Stomach (tissue), 9 donors: ENCODE measurements around the gene HYCC1. TPM values are rescaled to one million over a fixed set of nuclear protein-coding genes. Genes with fewer than 3 reads are reported as not detected.

Source experiments
- DNase-seq, 2 donors: peaks; one replicate each; pipeline versions ENCODE4 v3.0.0 to v3.0.0-alpha.2; 2013 to 2019
- H3K27ac ChIP-seq, 5 donors: fragments of 200-600 bp in 4 of 5; sonication (generic) in 4 of 5; one replicate each; pipeline ENCODE4 v1.5.1; 2013 to 2019; ENCODE audit warnings: mild to moderate bottlenecking in 1 of 5, moderate library complexity in 1 of 5
- H3K27me3 ChIP-seq, 3 donors: fragments of 200-600 bp; sonication (generic); one replicate each; pipeline ENCODE4 v1.5.1; 2017 to 2019; ENCODE audit warnings: mixed run types in 1 of 3
- H3K36me3 ChIP-seq, 4 donors: fragments of 200-600 bp; sonication (generic); 1 replicate in 3 of 4; 2 replicates in 1 of 4; pipeline ENCODE4 v1.5.1; 2016 to 2019
- H3K4me1 ChIP-seq, 4 donors: fragments of 200-600 bp; sonication (generic); one replicate each; pipeline ENCODE4 v1.5.1; 2016 to 2019
- H3K4me3 ChIP-seq, 4 donors: fragments of 200-600 bp; sonication (generic) in 3 of 4; one replicate each; pipeline ENCODE4 v1.5.1; 2016 to 2019; ENCODE audit warnings: mild to moderate bottlenecking in 1 of 4
- H3K9me3 ChIP-seq, 4 donors: fragments of 200-600 bp; sonication (generic); one replicate each; pipeline ENCODE4 v1.5.1; 2016 to 2019
- CTCF ChIP-seq, 7 experiments: fragments of 450-650 bp in 4 of 7; fragments of 200-600 bp in 3 of 7; sonication (generic) in 3 of 7; IDR thresholded peaks; one replicate each; pipeline ENCODE4 v1.5.1; 2016 to 2019; ENCODE audit warnings: antibody characterized with exemption in 7 of 7, control low read depth in 2 of 7, mild to moderate bottlenecking in 1 of 7
- EP300 ChIP-seq: sonication (generic); formaldehyde crosslinking; IDR thresholded peaks from one replicate; pipeline ENCODE4 v1.6.1; 2017; ENCODE audit warnings: antibody characterized with exemption
- POLR2A ChIP-seq, 4 donors: fragments of 450-650 bp; IDR thresholded peaks; one replicate each; pipeline ENCODE4 v1.6.1; 2016; ENCODE audit warnings: antibody characterized with exemption in 4 of 4, control low read depth in 2 of 4, mild to moderate bottlenecking in 1 of 4, moderate library complexity in 1 of 4
- POLR2AphosphoS5 ChIP-seq, 3 donors: sonication (generic); formaldehyde crosslinking; IDR thresholded peaks; one replicate each; pipeline ENCODE4 v1.6.1; 2016; ENCODE audit warnings: antibody characterized with exemption in 3 of 3
- WGBS, 5 donors: extraction: QIAGEN DNeasy Blood & Tissue Kit in 3 of 5; methylation state at CpG; one replicate each; pipeline versions ENCODE4 v1.1.5 to v1.1.7; 2013 to 2018; 5-methylcytosine and 5-hydroxymethylcytosine counted together
- intact Hi-C: fragments of 100-400 bp; cut with DNase I; formaldehyde crosslinking; loops from one replicate; pipeline ENCODE4 v1.15.1; 2023; ENCODE audit warnings: low total_unique reads
- polyA plus RNA-seq, 3 donors: library from polyadenylated mRNA; stranded (reverse); fragments of 200-250 nt; gene quantifications; one replicate each; pipeline ENCODE4 v1.2.3, GENCODE V29; 2013
- total RNA-seq, 5 donors: library from RNA; depleted of rRNA; stranded (reverse); fragments of >200 nt; gene quantifications; one replicate each; pipeline versions ENCODE4 v1.1.0 to v1.2.3, GENCODE V29; 2014 to 2016
- donor health status: healthy with polysubstance abuse.
- donor health status: Bipolar disorder and iron deficiency.
- donor health status: healthy.

Gene HYCC1
- total and polyA plus RNA-seq, 8 donors, result 0.58 to 32.9 (median 4.1) TPM

DNA sequence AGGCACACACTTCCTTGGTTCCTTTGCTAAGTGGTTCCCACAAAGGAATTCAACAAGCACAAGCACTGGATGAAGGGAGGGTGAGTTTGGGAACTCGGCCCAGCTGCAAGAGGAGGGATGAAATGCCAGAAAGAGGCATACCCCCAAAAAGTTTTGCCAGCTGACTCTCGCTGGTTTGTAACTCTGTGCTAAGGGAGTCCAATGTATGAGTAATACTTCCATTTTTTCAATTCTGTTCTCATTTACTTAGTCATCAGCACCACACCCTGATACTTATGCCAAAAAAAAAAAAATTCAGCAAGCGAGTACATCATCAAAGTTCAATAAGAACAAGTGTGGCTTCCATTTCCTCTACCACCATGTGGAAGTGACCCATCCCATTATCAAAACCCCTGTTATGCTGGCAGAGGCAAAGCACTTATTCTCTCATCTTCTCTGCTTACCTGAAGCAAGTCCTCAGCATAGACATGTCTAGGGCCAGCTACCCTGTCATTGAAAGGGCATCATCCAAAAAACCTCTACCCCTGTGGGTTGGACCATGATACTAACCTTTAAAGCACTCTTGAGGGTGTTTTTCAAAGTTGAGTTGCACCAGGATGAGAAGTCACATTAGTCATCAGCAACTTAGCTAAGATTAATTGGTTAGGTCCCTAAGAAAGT, 6.9 kb upstream of the HYCC1 start:
- no peaks in the 10 kb centered on the region for H3K27me3 ChIP-seq
- H3K27ac ChIP-seq, result peak overlapping the region in 1 of 5 donors; percentile 43
- no peak for DNase-seq
- WGBS, 5 donors, result 38 to 57% (median 52%) methylated on average over 3 of the region's 3 CpGs
- H3K36me3 ChIP-seq, result no peaks in the 10 kb centered on the region
- H3K4me3 ChIP-seq, result no peak overlapping the region
- peaks cover 0 to 5% (median 0%) of the 10 kb centered on the region in 4 donors for H3K4me1 ChIP-seq
- H3K9me3 ChIP-seq, result no peaks in the 10 kb centered on the region
- no peak for TF ChIP-seq POLR2A (IDR thresholded peaks at IDR 0.05)
- TF ChIP-seq POLR2AphosphoS5 (IDR thresholded peaks at IDR 0.05), result no peak
- TF ChIP-seq CTCF (IDR thresholded peaks at IDR 0.05), result no peak
- TF ChIP-seq EP300, result no peak
- intact Hi-C loops, result no loop called here

DNA sequence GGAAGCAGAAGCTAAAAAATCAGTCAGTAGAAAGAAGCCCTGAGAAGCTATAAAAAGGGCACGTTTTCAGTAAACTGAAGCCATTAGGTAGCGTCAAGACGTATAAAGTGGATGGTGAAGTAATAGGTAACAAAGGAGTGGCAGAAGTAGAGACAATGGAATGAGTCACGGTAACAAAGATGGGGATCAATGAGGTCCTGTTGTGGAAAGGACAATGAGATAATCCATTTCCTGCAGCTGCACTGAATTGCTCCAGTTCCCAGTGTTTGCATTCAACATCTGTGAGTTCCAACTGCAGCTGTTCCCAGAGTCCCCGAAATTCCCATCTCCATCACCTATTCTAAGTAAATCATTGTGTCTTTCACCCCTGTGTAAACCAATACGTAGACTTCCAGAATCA, 4.8 kb upstream of the HYCC1 start:
- TF ChIP-seq POLR2A (IDR thresholded peaks at IDR 0.05) (no peak), EP300 (no peak), CTCF (IDR thresholded peaks at IDR 0.05) (no peak), POLR2AphosphoS5 (IDR thresholded peaks at IDR 0.05) (no peak)

DNA sequence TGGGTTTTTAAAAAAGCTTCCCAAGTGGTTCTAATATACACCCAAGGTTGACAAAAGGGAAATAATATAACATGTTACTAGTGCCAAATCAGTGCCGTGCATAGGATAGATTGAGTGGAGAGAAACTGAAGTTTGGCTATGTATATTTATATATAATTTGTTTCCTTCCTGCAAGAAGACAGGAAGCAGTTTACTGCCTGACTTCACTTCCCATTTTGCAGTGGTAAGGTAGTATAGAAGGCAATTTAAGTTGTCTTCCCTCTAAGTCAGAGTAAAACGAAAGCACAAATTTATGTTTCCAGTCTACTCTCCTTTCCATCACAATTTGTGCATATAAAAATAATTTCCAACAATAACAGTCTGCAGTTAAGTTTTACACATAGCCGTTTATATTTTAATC, 3.4 kb upstream of the HYCC1 start:
- Histone ChIP-seq H3K4me3 (no peak overlapping the region), H3K9me3 (no peaks in the 10 kb centered on the region), H3K27ac (no peak overlapping the region), H3K36me3 (no peaks in the 10 kb centered on the region), H3K27me3 (peaks cover 0 to 3% (median 0%) of the 10 kb centered on the region in 3 donors), H3K4me1 (peaks cover 7 to 16% (median 12%) of the 10 kb centered on the region in 4 donors)
- DNase-seq, result no peak
- no peak for TF ChIP-seq CTCF (IDR thresholded peaks at IDR 0.05)
- no peak for TF ChIP-seq POLR2AphosphoS5 (IDR thresholded peaks at IDR 0.05)
- TF ChIP-seq EP300, result no peak
- no peak for TF ChIP-seq POLR2A (IDR thresholded peaks at IDR 0.05)
- intact Hi-C loops, result no loop called here
- WGBS, 5 donors, result 44 to 69% (median 56%) methylated on average over 3 of the region's 3 CpGs

More for the DNA sequence above, 4.8 kb upstream of the HYCC1 start:
- no peaks in the 10 kb centered on the region for H3K27me3 ChIP-seq
- WGBS, 5 donors, result 59 to 79% (median 68%) methylated on average over 6 of the region's 6 CpGs
- no peaks in the 10 kb centered on the region for H3K36me3 ChIP-seq
- H3K9me3 ChIP-seq, result no peaks in the 10 kb centered on the region
- DNase-seq, result no peak
- intact Hi-C loops, result no loop called here
- no peak overlapping the region for H3K27ac ChIP-seq
- peaks cover 0 to 7% (median 4%) of the 10 kb centered on the region in 4 donors for H3K4me1 ChIP-seq
- H3K4me3 ChIP-seq, result no peak overlapping the region

- peaks cover 0 to 3% (median 0%) of the 10 kb centered on the region in 3 donors for H3K27me3 ChIP-seq
- TF ChIP-seq CTCF (IDR thresholded peaks at IDR 0.05), result no peak
- H3K4me1 ChIP-seq, result peaks cover 7 to 23% (median 15%) of the 10 kb centered on the region in 4 donors
- 57 to 67% (median 58%) methylated on average over 9 of the region's 9 CpGs for WGBS, 5 donors
- H3K4me3 ChIP-seq, result no peak overlapping the region
- no peak for DNase-seq
- no peak overlapping the region for H3K27ac ChIP-seq
- intact Hi-C loops, result no loop called here
- no peaks in the 10 kb centered on the region for H3K9me3 ChIP-seq
- H3K36me3 ChIP-seq, result no peaks in the 10 kb centered on the region
Observed at GRCh38 chr7:23016345-23017253, 2.7 kb upstream of the HYCC1 start.
